HepG2 (cell line): ENCODE measurements around the gene DNAJC24. TPM values are rescaled to one million over a fixed set of nuclear protein-coding genes. Genes with fewer than 3 reads are reported as not detected.
A peak's percentile ranks its signal among the peaks of the same experiment; 100 is the strongest.

Source experiments
- CEBPB ChIP-seq: IDR thresholded peaks from 2 replicates; pipeline ENCODE4 v1.6.1; 2011; ENCODE audit warnings: low read depth, low read length, improper control_type of control experiment, borderline replicate concordance
- DMTF1 ChIP-seq: sonication (generic); formaldehyde crosslinking; IDR thresholded peaks from 2 replicates; pipeline ENCODE4 v1.4.0; 2020; ENCODE audit warnings: mild to moderate bottlenecking, missing genetic modification reagents
- GPN1 ChIP-seq: sonication (generic); formaldehyde crosslinking; IDR thresholded peaks from 2 replicates; pipeline ENCODE4 v1.5.1; 2020; ENCODE audit warnings: missing genetic modification reagents, borderline replicate concordance
- IKZF5 ChIP-seq: IDR thresholded peaks from 2 replicates; pipeline ENCODE4 v1.6.1; 2018; ENCODE audit warnings: missing genetic modification reagents, mild to moderate bottlenecking, missing compliant biosample characterization
- NCOA1 ChIP-seq: sonication (generic); formaldehyde crosslinking; IDR thresholded peaks from 2 replicates; pipeline ENCODE4 v1.9.0; 2021; ENCODE audit warnings: missing genetic modification reagents
- SMARCE1 ChIP-seq: fragments of 450-650 bp; IDR thresholded peaks from 2 replicates; pipeline ENCODE4 v1.6.1; 2017; ENCODE audit warnings: borderline replicate concordance
- TCF7 ChIP-seq: sonication (generic); IDR thresholded peaks from 2 replicates; pipeline ENCODE4 v1.6.1; 2016; ENCODE audit warnings: antibody characterized with exemption, low read depth
- TIGD3 ChIP-seq: sonication (generic); formaldehyde crosslinking; IDR thresholded peaks from 2 replicates; pipeline ENCODE4 v1.5.1; 2020; ENCODE audit warnings: mild to moderate bottlenecking, missing genetic modification reagents, borderline replicate concordance
- U2AF1 ChIP-seq: fragments of 200-400 bp; formaldehyde crosslinking; optimal IDR thresholded peaks from 2 replicates; pipeline ENCODE3; 2017; ENCODE audit warnings: mild to moderate bottlenecking, low read depth, low read length
- ZNF18 ChIP-seq: sonication (generic); formaldehyde crosslinking; IDR thresholded peaks from 2 replicates; pipeline ENCODE4 v1.8.0; 2022; ENCODE audit warnings: mild to moderate bottlenecking, missing genetic modification reagents; ENCODE audit not compliant: insufficient replicate concordance
- ZNF205 ChIP-seq: IDR thresholded peaks from 2 replicates; pipeline ENCODE4 v1.6.1; 2018; ENCODE audit warnings: missing biosample characterization, missing genetic modification reagents
- ZNF282 ChIP-seq: fragments of 450-650 bp; IDR thresholded peaks from 2 replicates; pipeline ENCODE4 v1.6.1; 2018; ENCODE audit not compliant: partially characterized antibody
- ZNF34 ChIP-seq: sonication (generic); formaldehyde crosslinking; IDR thresholded peaks from 2 replicates; pipeline ENCODE4 v1.4.0; 2020; ENCODE audit warnings: mild to moderate bottlenecking, missing genetic modification reagents, borderline replicate concordance
- ZNF687 ChIP-seq: sonication (generic); formaldehyde crosslinking; IDR thresholded peaks from 2 replicates; pipeline ENCODE4 v1.5.1; 2020; ENCODE audit warnings: mild to moderate bottlenecking, missing genetic modification reagents, moderate library complexity
- ZNF768 ChIP-seq: sonication (generic); formaldehyde crosslinking; IDR thresholded peaks from 2 replicates; pipeline ENCODE4 v1.4.0; 2020; ENCODE audit warnings: missing genetic modification reagents
- ZNF772 ChIP-seq: sonication (generic); formaldehyde crosslinking; IDR thresholded peaks from 2 replicates; pipeline ENCODE4 v1.5.0; 2020; ENCODE audit warnings: mild to moderate bottlenecking, missing genetic modification reagents
- polyA plus RNA-seq, 8 experiments: library from polyadenylated mRNA; depleted of rRNA in 3 of 8; stranded (reverse) in 7 of 8; unstranded in 1 of 8; fragments of >200 nt; fragmentation: Illumina TruSeq in 4 of 8; extraction: Trizol in 4 of 8; gene quantifications; 2 replicates each; pipeline versions ENCODE4 v1.2.1 to v1.2.3, GENCODE V29; 2011 to 2016; ENCODE audit warnings: low read depth in 4 of 8, missing spikeins in 1 of 8, mixed read lengths in 1 of 8; ENCODE audit not compliant: insufficient read depth in 1 of 8
- total RNA-seq, 5 experiments: library from RNA; depleted of rRNA; stranded (reverse); fragments of >200 nt; fragmentation: Illumina TruSeq; extraction: Trizol; gene quantifications; 2 replicates each; pipeline ENCODE4 v1.2.3, GENCODE V29; 2016; ENCODE audit warnings: low read depth in 1 of 5

Gene DNAJC24
- total and polyA plus RNA-seq, 2 of the 13 experiments (the other 11 are each of a cell fraction or from before 2014, with no cell fraction given) = 10.5 to 13.7 TPM

GRCh38 chr11:31369348-31370329 lies at the start of gene DNAJC24, which contains the start of gene DCDC1 (continued):
- TF ChIP-seq IKZF5 (CRISPR knock-in tag) (peak; percentile 90; the same call in 1 of the 2 replicates), GPN1 (CRISPR knock-in tag) (no peak), NCOA1 (CRISPR knock-in tag) (no peak), ZNF687 (CRISPR knock-in tag) (peak; percentile 86), TCF7 (no peak), U2AF1 (no peak), ZNF282 (no peak), SMARCE1 (no peak), ZNF772 (CRISPR knock-in tag) (peak; percentile 69; the same call in 1 of the 2 replicates), CEBPB (no peak), ZNF205 (CRISPR knock-in tag) (0 out of 2 replicates have a peak, but pooled peaks have one; percentile 54), DMTF1 (CRISPR knock-in tag) (no peak), ZNF768 (CRISPR knock-in tag) (peak; percentile 65; the same call in 1 of the 2 replicates), TIGD3 (no peak), ZNF34 (CRISPR knock-in tag) (no peak), ZNF18 (CRISPR knock-in tag) (no peak)
